Measurements from ENCODE around the gene RASSF1.
"Not testable (repeated sequence)": the region's sequence is repeated elsewhere in the genome, so short reads cannot be mapped to it uniquely, and the experiment has no call there.

The RASSF1 gene

DNA sequence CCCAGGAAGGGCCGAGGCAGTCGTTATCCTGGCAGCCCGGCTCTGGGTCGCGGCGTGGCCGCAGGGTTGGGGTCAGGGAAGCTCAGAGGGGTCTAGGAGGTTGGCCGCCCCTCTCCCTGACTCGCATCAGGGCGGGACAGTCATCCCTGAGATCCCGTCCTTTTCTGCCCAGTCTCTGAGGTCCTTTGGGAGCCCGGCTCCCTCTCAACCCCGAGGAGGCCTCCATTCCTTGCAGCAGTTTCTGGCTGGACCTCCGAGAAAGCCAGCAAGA is 18.6 kb downstream of the RASSF1 start:
- DNase-seq (ENCODE audit: low spot score in 2 of 2), result no peak
- Histone ChIP-seq H3K27me3 (ENCODE audit: low read depth) (no peaks in the 10 kb centered on the region), H3K4me1 (peaks cover 13% of the 10 kb centered on the region), H3K36me3 (replicated peaks) (peaks cover 41% of the 10 kb centered on the region), H3K4me3 (peak overlapping the region; percentile 63), H3K9me3 (no peaks in the 10 kb centered on the region)
- in situ Hi-C loops (cut with MboI; ENCODE audit: low sequenced_read_pairs), result no loop called here

DNA sequence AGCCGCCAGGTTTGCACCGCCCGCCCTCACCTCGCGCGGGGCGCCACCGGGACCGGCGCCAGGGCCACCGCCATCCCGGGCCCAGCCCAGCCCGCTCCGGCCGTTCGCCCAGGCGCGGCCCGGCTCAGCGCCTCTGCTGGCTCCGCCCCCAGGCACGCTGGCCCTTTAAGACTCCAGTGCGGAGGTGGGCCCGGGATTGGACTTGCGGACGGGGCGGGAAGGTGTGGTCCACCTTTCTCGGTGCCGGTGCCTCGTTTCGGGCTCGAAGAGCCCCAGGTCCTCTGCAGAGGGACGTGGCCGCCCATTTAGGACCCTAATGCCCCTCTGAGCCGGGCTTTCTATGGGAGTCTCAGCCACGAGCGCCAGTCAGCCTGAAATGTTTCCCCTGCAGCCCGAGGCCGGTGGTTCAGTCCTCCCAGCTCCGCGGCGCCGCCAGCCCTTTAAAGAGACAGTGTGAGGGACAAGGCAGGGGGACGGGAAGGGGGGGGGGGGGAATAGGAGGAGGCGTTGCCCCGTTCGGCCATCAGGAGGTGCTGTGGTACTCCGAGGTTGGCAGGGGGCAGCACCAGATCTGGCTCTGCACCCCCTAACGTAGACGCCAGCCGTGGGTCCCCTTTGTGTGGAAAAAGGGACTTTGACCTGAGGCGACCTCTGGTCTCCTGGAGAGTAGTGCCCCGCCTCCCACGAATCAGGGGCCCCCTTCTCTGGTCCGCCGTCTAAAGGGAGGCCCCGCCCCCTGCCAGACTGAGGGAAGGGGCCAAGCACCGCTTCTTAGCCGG is 19.1 kb downstream of the RASSF1 start:
- in situ Hi-C loops (cut with MboI; ENCODE audit: low sequenced_read_pairs), result no loop called here
- H3K4me3 ChIP-seq, result peak overlapping the region; percentile 63
- H3K27me3 ChIP-seq (ENCODE audit: low read depth), result no peaks in the 10 kb centered on the region
- peaks cover 42% of the 10 kb centered on the region for H3K36me3 ChIP-seq (replicated peaks)
- peaks cover 10% of the 10 kb centered on the region for H3K4me1 ChIP-seq
- no peaks in the 10 kb centered on the region for H3K9me3 ChIP-seq
- peak; percentile 80 to 93 for DNase-seq (ENCODE audit: low spot score in 2 of 2)

- Histone ChIP-seq H3K27me3 (ENCODE audit: low read depth) (no peaks in the 10 kb centered on the region), H3K4me1 (peaks cover 10% of the 10 kb centered on the region), H3K4me3 (peak overlapping the region; percentile 63), H3K9me3 (no peaks in the 10 kb centered on the region), H3K36me3 (replicated peaks) (peaks cover 42% of the 10 kb centered on the region)
- in situ Hi-C loops (cut with MboI; ENCODE audit: low sequenced_read_pairs), result no loop called here
- DNase-seq (ENCODE audit: low spot score in 2 of 2), result peak; percentile 63 to 89
These were observed 19.7 kb downstream of the RASSF1 start for GRCh38 chr3:50320853-50321335.

DNA sequence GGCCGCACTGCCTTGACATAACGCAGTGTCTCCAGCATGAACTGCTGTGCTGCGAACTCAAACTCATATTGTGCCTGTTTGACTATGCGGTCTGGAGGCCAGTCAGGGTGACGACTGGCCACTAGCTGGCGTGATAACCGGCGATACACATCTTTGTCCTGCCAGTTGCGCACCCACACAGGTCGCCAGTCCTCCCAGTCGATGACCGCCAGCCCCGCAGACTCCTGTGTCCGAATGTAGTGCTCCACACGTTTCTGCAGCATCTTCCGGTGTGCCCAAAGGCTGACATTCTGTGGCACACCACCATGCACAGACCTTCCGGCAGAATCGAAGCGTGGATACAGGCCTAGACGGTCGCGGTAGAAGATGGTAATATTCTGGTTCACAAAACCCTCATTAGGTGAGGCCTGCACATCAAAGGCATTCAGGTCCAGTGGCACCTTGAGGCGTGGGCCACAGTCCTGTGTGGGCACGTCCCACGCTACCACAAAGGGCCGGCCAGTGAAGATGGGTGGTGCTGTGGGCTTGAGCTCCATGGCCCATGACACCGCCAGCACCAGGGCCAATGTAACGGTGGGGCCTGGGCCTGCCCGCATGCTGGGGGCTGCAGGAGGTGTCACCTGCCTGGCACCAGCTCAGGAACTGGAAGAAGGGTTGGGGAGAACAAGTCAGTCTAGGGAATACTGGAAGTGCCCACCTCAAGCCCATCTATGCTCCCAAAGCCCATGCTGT is 20.6 kb downstream of the RASSF1 start:
- H3K9me3 ChIP-seq, result no peaks in the 10 kb centered on the region
- H3K27me3 ChIP-seq (ENCODE audit: low read depth), result no peaks in the 10 kb centered on the region
- peaks cover 42% of the 10 kb centered on the region for H3K36me3 ChIP-seq (replicated peaks)
- H3K4me3 ChIP-seq, result peak overlapping the region; percentile 63
- in situ Hi-C loops (cut with MboI; ENCODE audit: low sequenced_read_pairs), result no loop called here
- H3K4me1 ChIP-seq, result peaks cover 10% of the 10 kb centered on the region
- no peak for DNase-seq (ENCODE audit: low spot score in 2 of 2)

GRCh38 chr3:50319181-50319893 is 21.3 kb downstream of the RASSF1 start:
- Histone ChIP-seq H3K4me1 (peaks cover 10% of the 10 kb centered on the region), H3K9me3 (no peaks in the 10 kb centered on the region), H3K4me3 (no peak overlapping the region), H3K36me3 (replicated peaks) (peaks cover 38% of the 10 kb centered on the region), H3K27me3 (ENCODE audit: low read depth) (no peaks in the 10 kb centered on the region)
- in situ Hi-C loops (cut with MboI; ENCODE audit: low sequenced_read_pairs), result no loop called here
- DNase-seq (ENCODE audit: low spot score in 2 of 2), result no peak

DNA sequence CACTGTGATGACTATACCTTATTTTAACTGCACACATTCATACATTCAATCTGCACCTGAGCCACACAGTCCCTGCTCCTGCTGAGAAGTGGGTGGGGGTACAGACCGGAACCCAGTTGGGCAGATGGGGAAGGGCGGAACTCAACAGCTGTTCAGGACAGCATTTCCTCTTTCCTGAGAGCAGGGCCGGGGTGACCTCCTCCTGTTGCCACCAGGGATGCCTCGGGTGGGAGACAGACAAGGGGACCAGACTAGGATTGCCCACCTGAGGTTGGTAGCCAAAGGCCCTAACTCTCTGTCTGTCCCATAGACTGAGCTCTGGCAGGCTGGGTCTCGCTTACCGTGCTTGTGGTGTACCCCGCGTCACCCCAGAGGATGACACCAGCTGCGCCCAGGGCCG is 22.0 kb downstream of the RASSF1 start:
- peaks cover 10% of the 10 kb centered on the region for H3K4me1 ChIP-seq
- no peaks in the 10 kb centered on the region for H3K27me3 ChIP-seq (ENCODE audit: low read depth)
- DNase-seq (ENCODE audit: low spot score in 2 of 2), result no peak
- H3K4me3 ChIP-seq, result no peak overlapping the region
- H3K36me3 ChIP-seq (replicated peaks), result peaks cover 33% of the 10 kb centered on the region
- in situ Hi-C loops (cut with MboI; ENCODE audit: low sequenced_read_pairs), result no loop called here
- no peaks in the 10 kb centered on the region for H3K9me3 ChIP-seq

DNA sequence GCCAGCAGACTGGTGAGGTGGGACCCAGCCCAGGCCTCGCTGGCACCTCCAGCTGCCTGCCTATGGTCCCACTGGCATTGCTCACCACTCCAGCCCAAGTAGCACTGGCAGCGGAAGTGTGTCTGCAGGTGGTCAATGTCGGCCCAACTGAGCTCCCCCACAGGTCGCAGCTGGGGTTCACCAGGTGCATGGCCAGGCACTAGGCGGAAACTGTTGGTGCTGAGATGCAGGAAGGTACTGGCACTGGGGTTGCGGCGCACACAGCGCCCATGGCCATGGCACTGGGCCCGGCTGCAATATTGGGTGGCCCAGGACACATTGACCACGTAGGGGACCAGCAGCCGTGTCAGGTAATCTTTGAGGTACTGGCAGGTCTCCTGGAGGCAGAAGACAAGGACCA is 22.5 kb downstream of the RASSF1 start:
- Histone ChIP-seq H3K4me3 (no peak overlapping the region), H3K9me3 (no peaks in the 10 kb centered on the region), H3K36me3 (replicated peaks) (peaks cover 33% of the 10 kb centered on the region), H3K4me1 (peaks cover 10% of the 10 kb centered on the region), H3K27me3 (ENCODE audit: low read depth) (no peaks in the 10 kb centered on the region)
- DNase-seq (ENCODE audit: low spot score in 2 of 2), result no peak
- in situ Hi-C loops (cut with MboI; ENCODE audit: low sequenced_read_pairs), result no loop called here

GRCh38 chr3:50317300-50317699 is 23.3 kb downstream of the RASSF1 start:
- Histone ChIP-seq H3K27me3 (ENCODE audit: low read depth) (no peaks in the 10 kb centered on the region), H3K4me3 (no peak overlapping the region), H3K4me1 (peaks cover 10% of the 10 kb centered on the region), H3K36me3 (replicated peaks) (peaks cover 33% of the 10 kb centered on the region), H3K9me3 (no peaks in the 10 kb centered on the region)
- DNase-seq (ENCODE audit: low spot score in 2 of 2), result no peak
- in situ Hi-C loops (cut with MboI; ENCODE audit: low sequenced_read_pairs), result no loop called here

DNA sequence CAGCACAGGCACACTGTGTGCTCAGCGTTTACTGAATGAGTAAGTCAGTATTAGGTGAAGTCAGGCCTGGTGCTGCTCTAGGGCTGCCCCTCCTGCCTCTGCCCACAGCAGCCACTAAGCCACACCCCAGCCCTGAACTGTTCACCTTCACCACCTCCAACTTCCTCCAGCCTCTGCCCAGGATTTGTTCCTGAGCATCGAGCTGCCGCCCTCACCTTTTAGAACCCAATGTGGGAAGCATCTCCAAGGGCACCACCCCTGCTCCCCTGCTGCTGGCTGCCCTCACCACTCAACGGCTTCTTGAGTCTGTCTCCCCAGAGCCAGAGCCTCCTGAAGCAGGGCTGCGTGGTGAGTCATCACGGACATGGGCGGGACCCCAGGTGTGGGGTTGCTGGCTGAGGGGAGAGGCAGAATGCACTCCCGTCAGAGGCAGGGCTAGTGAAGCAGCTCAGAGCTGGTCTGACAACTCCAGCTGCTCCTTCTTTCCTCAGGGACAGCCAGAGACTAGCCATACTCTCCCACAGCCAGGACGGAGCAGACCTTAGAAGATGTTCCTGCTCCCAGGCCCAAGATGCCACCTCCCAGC is 23.9 kb downstream of the RASSF1 start:
- peaks cover 7% of the 10 kb centered on the region for H3K4me1 ChIP-seq
- no peak for DNase-seq (ENCODE audit: low spot score in 2 of 2)
- H3K4me3 ChIP-seq, result no peak overlapping the region
- in situ Hi-C loops (cut with MboI; ENCODE audit: low sequenced_read_pairs), result no loop called here
- H3K27me3 ChIP-seq (ENCODE audit: low read depth), result no peaks in the 10 kb centered on the region
- peaks cover 33% of the 10 kb centered on the region for H3K36me3 ChIP-seq (replicated peaks)
- H3K9me3 ChIP-seq, result no peaks in the 10 kb centered on the region

DNA sequence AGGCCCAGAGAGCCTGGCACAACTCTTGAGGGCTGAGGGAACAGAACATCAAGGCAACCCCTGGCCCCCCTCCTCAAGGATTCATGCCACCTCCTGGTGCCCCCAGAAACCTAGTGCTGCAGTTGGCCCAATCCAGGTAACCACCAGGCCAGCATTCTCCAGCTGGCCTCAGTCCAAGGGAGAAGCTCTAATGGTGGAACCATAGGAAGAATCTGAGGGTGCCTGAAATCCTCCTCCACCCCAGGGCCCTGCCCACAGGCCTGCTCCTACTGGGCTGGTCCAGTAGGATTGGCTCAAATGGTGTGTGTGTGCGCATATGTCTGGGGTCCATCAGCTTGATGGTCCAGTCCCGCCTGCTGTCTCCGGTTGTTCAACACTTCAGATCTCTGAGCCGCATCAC is 25.8 kb downstream of the RASSF1 start:
- peaks cover 27% of the 10 kb centered on the region for H3K36me3 ChIP-seq (replicated peaks)
- no peaks in the 10 kb centered on the region for H3K4me1 ChIP-seq
- no peaks in the 10 kb centered on the region for H3K9me3 ChIP-seq
- H3K27me3 ChIP-seq (ENCODE audit: low read depth), result no peaks in the 10 kb centered on the region
- no peak overlapping the region for H3K4me3 ChIP-seq
- DNase-seq (ENCODE audit: low spot score in 2 of 2), result no peak
- in situ Hi-C loops (cut with MboI; ENCODE audit: low sequenced_read_pairs), result no loop called here

GRCh38 chr3:50314342-50314741 is 26.3 kb downstream of the RASSF1 start:
- Histone ChIP-seq H3K4me3 (no peak overlapping the region), H3K36me3 (replicated peaks) (peaks cover 22% of the 10 kb centered on the region), H3K9me3 (no peaks in the 10 kb centered on the region), H3K4me1 (no peaks in the 10 kb centered on the region), H3K27me3 (ENCODE audit: low read depth) (no peaks in the 10 kb centered on the region)
- DNase-seq (ENCODE audit: low spot score in 2 of 2), result no peak
- in situ Hi-C loops (cut with MboI; ENCODE audit: low sequenced_read_pairs), result no loop called here

- in situ Hi-C loops (cut with MboI; ENCODE audit: low sequenced_read_pairs); H3K36me3 ChIP-seq (replicated peaks); H3K27me3 ChIP-seq (ENCODE audit: low read depth); H3K4me1 ChIP-seq; DNase-seq (ENCODE audit: low spot score in 2 of 2); H3K4me3 ChIP-seq: not testable (repeated sequence)
- peaks cover 12% of the 10 kb centered on the region for H3K9me3 ChIP-seq
These were observed 28.6 kb downstream of the RASSF1 start for GRCh38 chr3:50312041-50312440.

DNA sequence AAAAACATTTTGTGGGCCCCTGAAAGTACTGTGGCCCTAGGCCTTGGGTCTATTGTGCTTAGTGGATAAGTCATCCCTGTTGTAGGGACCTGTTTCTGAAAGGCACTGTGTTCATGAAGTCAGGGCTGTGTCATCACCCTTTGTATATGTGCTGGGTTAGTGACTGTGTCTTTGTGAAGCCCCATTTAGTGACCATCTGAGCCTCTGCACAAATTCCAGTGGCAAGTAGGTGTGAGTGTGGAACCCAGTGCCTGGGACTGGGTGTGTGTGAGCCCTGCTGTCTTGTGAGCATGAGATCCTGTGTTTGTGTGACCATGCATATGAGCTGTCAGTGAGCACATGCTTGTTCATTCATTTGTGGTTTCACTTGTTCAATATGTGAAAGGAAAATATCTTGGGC is 36.0 kb downstream of the RASSF1 start:
- DNase-seq (ENCODE audit: low spot score in 2 of 2), result no peak
- Histone ChIP-seq H3K27me3 (ENCODE audit: low read depth) (no peaks in the 10 kb centered on the region), H3K4me3 (no peak overlapping the region), H3K9me3 (peaks cover 21% of the 10 kb centered on the region), H3K4me1 (peaks cover 8% of the 10 kb centered on the region), H3K36me3 (replicated peaks) (no peaks in the 10 kb centered on the region)
- in situ Hi-C loops (cut with MboI; ENCODE audit: low sequenced_read_pairs), result no loop called here

Data from HAP-1 (cell line).